ENCODE data around the gene S100A4. TPM values are rescaled to one million over a fixed set of nuclear protein-coding genes. Genes with fewer than 3 reads are reported as not detected.
A peak's percentile ranks its signal among the peaks of the same experiment; 100 is the strongest.

Gene S100A4
- total RNA-seq, 1 donor from 2014 or later = 4.7 TPM

DNA sequence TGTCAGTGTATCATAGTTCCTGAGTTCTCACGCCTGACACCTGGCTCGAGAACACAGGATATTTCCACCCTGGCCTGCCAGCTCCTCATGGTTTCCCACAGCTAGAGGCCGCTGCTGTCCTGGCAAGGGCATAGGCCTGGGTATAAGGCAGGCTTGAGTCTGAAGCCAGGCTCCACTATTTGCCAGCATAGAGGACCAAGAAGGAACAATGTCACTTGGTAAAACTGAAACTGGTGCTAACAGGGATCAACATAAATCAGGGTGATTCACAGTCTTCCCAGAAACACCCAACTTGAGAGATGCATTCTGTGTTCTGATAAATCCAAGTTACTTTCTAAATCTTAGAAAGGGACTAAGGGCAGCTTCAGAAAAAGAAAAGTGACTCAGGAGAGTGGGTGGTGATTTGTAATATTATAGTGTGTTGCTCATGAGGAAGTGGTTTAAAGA is 27.0 kb upstream of the S100A4 start:
- TF ChIP-seq, protein P1, sequence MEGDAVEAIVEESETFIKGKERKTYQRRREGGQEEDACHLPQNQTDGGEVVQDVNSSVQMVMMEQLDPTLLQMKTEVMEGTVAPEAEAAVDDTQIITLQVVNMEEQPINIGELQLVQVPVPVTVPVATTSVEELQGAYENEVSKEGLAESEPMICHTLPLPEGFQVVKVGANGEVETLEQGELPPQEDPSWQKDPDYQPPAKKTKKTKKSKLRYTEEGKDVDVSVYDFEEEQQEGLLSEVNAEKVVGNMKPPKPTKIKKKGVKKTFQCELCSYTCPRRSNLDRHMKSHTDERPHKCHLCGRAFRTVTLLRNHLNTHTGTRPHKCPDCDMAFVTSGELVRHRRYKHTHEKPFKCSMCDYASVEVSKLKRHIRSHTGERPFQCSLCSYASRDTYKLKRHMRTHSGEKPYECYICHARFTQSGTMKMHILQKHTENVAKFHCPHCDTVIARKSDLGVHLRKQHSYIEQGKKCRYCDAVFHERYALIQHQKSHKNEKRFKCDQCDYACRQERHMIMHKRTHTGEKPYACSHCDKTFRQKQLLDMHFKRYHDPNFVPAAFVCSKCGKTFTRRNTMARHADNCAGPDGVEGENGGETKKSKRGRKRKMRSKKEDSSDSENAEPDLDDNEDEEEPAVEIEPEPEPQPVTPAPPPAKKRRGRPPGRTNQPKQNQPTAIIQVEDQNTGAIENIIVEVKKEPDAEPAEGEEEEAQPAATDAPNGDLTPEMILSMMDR (IDR thresholded peaks at IDR 0.05; ENCODE audit: partially characterized antibody, unreplicated experiment) = no peak
- H3K27ac Mint-ChIP-seq (ENCODE audit: unreplicated experiment) = peak overlapping the region; percentile 48

DNA sequence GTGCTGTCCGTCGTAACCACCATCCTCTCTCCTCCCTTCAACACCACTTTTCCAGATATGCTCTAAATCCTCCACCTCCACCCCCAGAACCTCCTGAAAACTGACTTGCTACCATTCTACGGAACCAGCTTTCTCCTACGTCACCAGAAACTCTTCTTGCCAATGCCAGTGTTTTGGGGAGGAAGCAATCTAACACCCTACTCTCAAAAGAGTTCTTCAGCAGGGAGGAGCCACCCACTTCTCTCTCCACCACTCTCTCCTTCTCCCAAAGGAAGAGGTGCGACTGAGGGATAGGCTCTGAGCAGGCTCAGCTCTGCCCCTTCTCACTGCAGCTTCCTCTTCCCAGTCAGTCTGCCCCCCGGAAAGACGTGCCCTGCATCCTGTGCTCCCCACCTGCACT is 26.1 kb upstream of the S100A4 start:
- DNase-seq = no peak
- no peaks in the 10 kb centered on the region for H3K36me3 Mint-ChIP-seq (ENCODE audit: unreplicated experiment)
- H3K4me3 Mint-ChIP-seq (ENCODE audit: unreplicated experiment) = peak overlapping the region; percentile 2
- TF ChIP-seq, protein P1 (IDR thresholded peaks at IDR 0.05; ENCODE audit: partially characterized antibody, unreplicated experiment) = no peak
- H3K9me3 Mint-ChIP-seq (ENCODE audit: unreplicated experiment) = peaks cover 3% of the 10 kb centered on the region
- peaks cover 18% of the 10 kb centered on the region for H3K4me1 Mint-ChIP-seq (ENCODE audit: low read depth, unreplicated experiment)
- peak overlapping the region; percentile 22 for H3K27ac Mint-ChIP-seq (ENCODE audit: unreplicated experiment)
- H3K27me3 Mint-ChIP-seq (ENCODE audit: unreplicated experiment) = peaks cover 3% of the 10 kb centered on the region

More for the DNA sequence above, 27.0 kb upstream of the S100A4 start:
- H3K36me3 Mint-ChIP-seq (ENCODE audit: unreplicated experiment) = no peaks in the 10 kb centered on the region
- H3K4me1 Mint-ChIP-seq (ENCODE audit: low read depth, unreplicated experiment) = peaks cover 16% of the 10 kb centered on the region
- no peak for DNase-seq
- H3K4me3 Mint-ChIP-seq (ENCODE audit: unreplicated experiment) = no peak overlapping the region
- H3K27me3 Mint-ChIP-seq (ENCODE audit: unreplicated experiment) = peaks cover 2% of the 10 kb centered on the region
- H3K9me3 Mint-ChIP-seq (ENCODE audit: unreplicated experiment) = peaks cover 3% of the 10 kb centered on the region

DNA sequence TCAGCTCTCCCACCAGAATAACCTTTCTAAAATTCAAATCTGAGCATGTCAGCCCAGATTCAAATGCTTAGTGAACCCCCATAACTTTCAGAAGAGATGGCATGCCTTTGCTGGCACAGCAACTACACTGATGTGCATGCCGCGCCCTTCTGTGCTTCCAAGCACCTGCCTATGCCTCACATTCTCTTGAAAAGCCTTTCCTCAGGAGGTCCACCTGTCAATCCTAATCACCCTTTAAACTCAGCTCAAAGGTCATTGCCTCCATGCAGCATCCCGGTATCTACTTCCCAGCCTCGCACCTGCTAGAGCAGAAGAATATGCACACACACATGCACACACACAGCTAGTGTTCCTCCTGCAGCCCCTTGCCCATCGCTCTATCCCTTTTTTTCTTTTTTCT is 25.3 kb upstream of the S100A4 start:
- peaks cover 5% of the 10 kb centered on the region for H3K9me3 Mint-ChIP-seq (ENCODE audit: unreplicated experiment)
- DNase-seq = no peak
- peaks cover 21% of the 10 kb centered on the region for H3K4me1 Mint-ChIP-seq (ENCODE audit: low read depth, unreplicated experiment)
- TF ChIP-seq, protein P1 (IDR thresholded peaks at IDR 0.05; ENCODE audit: partially characterized antibody, unreplicated experiment) = no peak
- H3K27me3 Mint-ChIP-seq (ENCODE audit: unreplicated experiment) = peaks cover 5% of the 10 kb centered on the region
- H3K36me3 Mint-ChIP-seq (ENCODE audit: unreplicated experiment) = no peaks in the 10 kb centered on the region
- H3K27ac Mint-ChIP-seq (ENCODE audit: unreplicated experiment) = no peak overlapping the region
- no peak overlapping the region for H3K4me3 Mint-ChIP-seq (ENCODE audit: unreplicated experiment)

DNA sequence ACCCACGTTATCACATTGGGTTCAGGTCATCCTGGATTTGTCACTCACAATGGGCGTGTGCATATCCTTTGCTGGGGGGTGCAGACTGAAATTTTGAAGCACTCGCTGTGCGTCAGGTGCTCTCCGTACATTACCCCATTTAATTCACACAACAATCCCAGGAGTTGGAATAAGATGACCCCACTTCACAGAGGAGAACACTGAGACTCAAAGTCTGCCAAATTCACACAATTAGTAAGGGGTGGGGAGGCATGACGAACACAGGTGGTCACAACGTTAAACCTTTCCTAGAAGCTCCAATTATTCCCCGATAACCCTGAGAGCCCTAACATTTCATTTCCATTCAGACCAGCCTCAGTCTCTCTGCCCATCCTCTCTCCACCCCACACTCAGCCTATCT is 23.9 kb upstream of the S100A4 start:
- Mint-ChIP-seq H3K4me3 (ENCODE audit: unreplicated experiment) (peak overlapping the region; percentile 43), H3K4me1 (ENCODE audit: low read depth, unreplicated experiment) (peaks cover 25% of the 10 kb centered on the region), H3K27me3 (ENCODE audit: unreplicated experiment) (peaks cover 6% of the 10 kb centered on the region), H3K36me3 (ENCODE audit: unreplicated experiment) (no peaks in the 10 kb centered on the region), H3K27ac (ENCODE audit: unreplicated experiment) (peak overlapping the region; percentile 80), H3K9me3 (ENCODE audit: unreplicated experiment) (peaks cover 7% of the 10 kb centered on the region)
- TF ChIP-seq, protein P1 (IDR thresholded peaks at IDR 0.05; ENCODE audit: partially characterized antibody, unreplicated experiment) = no peak
- DNase-seq = no peak

DNA sequence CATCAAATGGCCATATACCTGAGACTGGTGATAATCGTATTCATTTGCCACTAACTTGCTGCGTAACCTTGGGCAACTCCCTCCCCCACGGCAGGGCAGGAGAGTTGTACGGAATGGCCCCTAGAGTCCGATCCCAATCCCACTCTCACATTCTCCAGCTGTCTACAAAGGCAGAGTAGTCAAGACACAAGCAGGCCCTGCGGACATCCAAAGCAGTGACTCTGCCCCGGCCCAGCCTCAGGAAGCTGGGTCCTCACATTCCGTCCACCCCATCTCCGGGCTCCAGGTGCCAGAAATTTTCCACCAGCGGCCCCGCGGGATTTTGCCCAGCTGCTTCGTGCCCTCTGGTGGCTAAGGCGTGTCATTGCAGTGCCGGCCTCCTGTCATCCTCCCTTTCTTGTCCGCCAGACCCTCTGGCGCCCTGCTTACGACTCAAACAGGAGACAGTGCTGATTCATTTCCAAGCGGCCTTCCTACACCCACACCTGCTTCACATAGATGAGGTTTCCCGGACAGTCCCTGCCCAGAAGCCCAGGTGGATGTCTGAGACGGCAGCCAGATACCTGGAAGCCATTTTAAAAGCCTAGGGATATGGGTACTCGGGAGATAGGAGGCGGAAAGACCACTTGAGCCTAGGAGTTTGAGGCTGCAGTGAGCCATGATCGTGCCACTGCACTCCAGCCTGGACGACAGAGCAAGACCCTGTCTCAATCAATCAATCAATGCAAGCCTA is 22.9 kb upstream of the S100A4 start:
- Mint-ChIP-seq H3K4me3 (ENCODE audit: unreplicated experiment) (peak overlapping the region; percentile 23), H3K27me3 (ENCODE audit: unreplicated experiment) (peaks cover 10% of the 10 kb centered on the region), H3K36me3 (ENCODE audit: unreplicated experiment) (no peaks in the 10 kb centered on the region), H3K9me3 (ENCODE audit: unreplicated experiment) (peaks cover 7% of the 10 kb centered on the region), H3K27ac (ENCODE audit: unreplicated experiment) (peak overlapping the region; percentile 89), H3K4me1 (ENCODE audit: low read depth, unreplicated experiment) (peaks cover 30% of the 10 kb centered on the region)
- peak; percentile 93 for DNase-seq
- TF ChIP-seq, protein P1 (IDR thresholded peaks at IDR 0.05; ENCODE audit: partially characterized antibody, unreplicated experiment) = peak; percentile 99
